Measurements from ENCODE around the gene EFNA3.

The EFNA3 gene

DNA sequence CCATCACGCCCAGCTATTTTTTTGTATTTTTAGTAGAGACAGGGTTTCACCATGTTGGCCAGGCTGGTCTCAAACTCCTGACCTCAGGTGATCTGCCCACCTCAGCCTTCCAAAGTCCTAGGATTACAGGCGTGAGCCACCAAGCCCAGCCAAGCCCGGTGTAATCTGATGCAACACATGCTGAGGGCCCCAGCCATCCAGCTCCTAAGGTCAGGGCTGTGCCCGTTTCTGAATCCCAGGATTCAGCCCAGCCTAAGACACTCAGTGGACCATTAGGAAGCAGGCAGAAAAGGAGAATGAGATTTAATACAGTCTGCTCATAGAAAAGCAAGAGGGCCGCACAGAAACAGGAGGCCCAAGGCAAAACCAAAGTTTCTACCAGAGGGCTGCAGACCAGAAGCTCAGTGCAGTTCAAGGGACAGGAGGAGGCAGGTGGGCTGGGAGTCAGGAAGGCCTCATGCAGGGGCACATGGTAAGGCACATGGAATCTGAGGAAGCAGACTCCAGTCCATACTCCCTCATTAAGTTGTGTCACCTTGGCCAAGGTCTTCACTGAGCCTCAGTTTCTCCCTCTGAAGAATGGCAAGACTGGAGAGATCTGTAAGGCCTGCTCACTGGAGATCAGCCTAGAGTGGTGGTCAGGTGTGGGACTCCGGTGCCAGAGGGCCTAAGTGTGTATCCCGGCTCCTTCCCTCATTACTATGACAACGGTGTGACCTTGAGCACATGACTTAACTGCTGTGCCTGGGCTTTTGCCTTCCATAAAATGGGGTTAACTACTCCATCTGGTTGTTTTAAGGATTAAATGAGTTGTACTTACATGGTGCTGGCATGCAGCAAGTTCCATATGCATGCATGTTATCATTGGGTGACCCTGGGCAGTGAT is 29.9 kb upstream of the EFNA3 start:
- DNase-seq (ENCODE audit: low read depth) = no peak

DNA sequence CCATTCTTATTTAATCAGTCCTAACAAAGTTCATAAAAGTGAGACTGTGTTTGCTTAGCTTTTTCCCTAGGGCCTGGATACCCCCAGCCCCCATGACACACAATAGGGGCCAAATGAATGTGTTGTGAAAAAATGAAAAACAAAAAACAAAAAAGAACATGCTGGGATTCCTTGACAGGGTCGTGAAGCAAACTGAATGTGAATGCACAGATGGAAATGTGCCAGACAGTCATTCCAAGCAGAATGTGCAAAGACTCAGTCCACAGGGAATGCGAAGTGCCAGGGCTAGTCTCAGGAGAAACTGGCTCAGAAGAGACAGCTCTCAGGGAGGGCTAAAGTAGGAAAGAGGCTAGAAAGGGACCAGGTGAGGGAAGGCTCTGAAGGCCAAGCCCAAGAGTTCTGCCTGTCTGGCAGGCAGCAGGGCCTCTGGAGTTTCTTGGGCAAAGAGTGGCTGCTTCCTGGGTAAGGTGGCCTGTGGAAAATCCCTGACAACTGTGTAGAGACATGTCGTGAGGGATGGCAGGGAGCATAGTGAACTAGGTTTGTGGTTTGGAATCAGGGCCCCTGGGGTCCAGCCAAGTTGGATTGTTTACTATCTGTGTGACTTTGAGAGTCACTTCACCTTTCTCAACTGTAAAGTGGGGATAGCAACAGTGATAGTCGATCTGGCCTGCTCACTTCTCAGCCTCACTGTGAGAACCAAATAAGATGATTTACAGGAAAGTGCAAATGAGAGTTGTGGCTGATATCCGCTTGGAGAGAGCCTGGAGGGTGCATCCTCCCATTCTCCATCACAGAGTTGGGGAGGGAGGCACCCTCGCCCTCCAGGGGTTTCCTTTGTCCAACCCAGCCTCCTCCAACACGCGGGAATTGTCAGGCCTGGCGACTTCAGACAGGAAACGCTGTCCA is 28.7 kb upstream of the EFNA3 start:
- DNase-seq (ENCODE audit: low read depth) = no peak

DNA sequence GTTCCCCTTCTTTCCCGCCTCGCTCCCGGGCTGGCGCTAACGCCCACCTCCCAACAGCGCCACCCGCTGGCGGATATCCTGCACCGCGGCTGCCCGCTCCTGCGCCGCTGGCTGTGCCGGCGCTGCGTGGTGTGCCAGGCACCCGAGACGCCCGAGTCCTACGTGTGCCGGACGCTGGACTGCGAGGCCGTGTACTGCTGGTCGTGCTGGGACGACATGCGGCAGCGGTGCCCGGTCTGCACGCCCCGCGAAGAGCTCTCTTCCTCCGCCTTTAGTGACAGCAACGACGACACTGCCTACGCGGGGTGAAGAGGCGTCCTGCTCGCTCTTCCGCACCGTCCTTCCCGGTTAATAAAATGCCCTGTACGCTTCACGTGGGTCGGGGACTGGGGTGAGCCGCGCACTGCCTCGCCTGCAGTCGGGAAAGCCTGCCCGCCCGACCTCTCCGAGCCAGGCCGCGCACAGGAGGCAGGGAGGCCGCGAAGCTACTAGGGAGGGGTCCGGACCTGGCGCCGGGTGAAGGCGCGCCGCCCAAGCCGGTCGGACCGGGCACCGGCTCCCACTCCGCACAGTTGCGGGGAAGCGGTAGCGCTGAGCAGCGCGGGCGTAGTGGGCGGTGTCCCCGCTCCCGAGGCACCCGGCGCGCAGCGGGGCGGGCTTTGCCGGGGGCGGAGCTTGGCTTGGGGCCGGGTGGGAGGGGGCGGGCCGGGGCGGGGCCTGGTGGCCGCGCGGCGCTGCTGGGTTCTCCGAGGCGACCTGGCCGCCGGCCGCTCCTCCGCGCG is 27.9 kb upstream of the EFNA3 start, which contains the start of gene ADAM15:
Gene ADAM15, plus strand, starts transcription at position 757 of the 782 bp plus-strand sequence. CDS start 71 bp downstream, outside the sequence.
- peak; percentile 64 for DNase-seq (ENCODE audit: low read depth)

DNA sequence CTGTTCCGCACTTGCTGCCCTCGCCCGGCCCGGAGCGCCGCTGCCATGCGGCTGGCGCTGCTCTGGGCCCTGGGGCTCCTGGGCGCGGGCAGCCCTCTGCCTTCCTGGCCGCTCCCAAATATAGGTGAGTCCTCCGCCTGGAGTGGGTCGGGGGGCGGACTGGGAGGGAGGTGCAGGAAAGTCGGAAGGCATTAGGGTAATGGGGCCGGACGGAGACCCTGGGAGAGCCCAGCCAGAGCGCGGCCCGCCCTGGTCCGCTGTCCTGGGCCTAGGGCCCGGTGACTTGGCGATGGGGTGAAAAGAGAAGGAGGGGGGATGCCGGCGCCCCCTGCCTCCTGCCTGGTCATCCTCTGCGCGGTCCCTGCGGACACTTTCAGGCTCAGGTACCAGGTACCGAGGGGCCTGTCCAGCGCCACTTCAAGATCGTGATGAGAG is 27.3 kb upstream of the EFNA3 start:
- no peak for DNase-seq (ENCODE audit: low read depth)

DNA sequence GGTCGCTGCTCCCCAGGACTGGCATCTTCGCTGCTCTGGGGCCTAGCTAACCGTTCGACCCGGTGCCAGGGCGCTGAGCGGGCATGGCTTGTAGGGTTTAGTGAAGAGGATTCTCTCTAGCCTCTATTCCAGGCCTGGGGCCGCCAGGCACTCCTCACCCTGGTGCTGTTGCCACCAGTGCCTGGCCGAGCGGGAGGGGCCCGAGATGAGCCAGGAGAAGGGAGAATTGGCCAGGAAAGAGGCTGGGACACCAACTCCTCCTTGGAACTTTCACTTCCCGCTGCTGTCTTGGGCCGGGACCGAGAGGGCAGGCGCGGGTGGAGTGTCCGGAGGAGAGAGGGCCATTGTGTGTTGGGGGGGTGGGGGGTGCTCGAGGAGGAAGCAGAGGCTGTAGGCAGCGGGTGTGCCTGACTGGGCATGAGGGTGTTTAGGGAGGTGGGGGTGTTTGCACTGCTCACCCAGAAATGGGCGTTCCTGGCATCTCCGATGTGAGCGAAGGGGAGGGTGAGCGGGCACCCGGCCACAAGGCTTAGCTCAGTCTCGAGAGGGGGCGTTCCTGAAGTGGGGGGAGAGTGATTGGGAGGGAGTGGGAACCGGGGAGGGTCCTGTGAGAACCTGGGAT is 26.7 kb upstream of the EFNA3 start:
- no peak for DNase-seq (ENCODE audit: low read depth)

DNA sequence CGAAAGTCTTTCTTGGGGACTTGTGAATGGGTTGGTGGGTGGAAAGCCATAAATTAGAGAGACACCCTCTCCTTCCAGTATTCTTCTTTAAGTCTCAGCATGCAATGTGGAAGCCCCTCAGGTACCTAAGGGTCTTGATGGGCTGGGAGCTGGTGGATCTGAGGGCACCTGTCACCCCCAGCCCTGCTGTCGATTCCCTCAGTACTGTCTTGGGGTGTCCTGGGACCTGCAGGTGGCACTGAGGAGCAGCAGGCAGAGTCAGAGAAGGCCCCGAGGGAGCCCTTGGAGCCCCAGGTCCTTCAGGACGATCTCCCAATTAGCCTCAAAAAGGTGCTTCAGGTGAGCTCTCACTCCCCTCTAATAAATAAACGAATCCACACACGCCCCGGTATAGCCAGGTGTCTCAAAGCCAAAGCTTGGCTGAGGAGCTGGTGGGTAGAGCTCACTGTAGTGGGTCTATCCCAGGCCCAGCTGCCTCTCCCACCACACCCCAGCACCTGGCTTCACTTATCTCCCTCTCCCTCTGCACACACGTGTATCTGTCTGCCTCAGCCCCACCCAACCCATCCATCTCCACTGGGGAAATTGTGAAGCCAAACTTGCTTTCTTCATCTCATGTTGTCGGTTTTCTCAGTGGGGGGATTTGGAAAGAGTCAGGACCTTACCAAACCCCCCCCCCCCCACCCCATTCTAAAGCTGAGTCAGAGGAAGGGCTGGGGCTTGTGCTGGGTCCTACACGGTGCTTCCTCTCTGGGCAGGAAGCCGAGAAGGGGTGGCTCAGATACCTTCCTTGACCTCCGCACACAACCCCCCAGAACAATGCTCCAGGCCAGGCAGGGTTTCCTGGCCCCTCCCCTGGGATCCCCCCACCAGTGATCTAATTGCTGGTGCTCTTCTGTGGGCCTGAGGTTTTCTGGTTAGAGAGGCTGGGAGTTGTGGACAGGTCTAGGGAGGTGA is 25.9 kb upstream of the EFNA3 start:
- no peak for DNase-seq (ENCODE audit: low read depth)

DNA sequence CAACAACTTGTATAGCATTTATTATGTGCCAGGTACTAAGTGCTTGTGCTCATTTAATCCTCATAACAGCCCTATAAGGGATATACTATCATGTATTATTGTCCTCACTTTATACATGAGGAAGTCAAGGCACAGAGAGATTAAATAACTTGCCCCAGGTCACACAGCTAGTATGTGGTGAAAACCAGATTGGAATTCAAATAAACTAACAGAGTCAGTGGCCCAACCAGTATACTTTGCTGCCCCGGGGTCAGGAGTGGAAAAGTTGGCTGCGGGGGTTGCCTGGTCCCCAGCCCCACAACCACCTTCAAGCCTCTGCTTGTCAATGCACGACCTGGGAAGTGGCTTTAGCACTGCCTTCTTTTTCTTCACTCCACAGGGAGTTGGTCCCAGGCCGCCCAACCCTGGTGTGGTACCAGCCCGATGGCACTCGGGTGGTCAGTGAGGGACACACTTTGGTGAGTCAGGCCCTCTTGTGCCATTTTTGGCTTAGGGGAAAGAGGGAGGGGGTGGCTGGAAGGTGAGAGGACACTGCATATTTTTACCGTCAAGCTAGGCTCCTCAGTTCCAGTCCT is 25.0 kb upstream of the EFNA3 start:
- DNase-seq (ENCODE audit: low read depth) = no peak

DNA sequence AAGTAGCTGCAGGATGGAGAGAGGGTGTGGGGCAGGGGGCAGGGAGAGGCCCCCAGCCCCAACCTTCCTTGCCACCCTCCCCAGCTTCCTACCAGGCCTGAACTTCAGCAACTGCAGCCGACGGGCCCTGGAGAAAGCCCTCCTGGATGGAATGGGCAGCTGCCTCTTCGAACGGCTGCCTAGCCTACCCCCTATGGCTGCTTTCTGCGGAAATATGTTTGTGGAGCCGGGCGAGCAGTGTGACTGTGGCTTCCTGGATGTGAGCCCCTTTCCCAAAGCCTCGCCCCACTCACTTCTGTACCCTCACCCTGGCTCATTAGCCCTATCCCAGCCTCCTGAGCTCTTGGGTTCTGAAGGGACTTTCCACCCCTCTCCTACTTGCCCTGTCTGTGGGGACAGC is 21.5 kb upstream of the EFNA3 start:
- DNase-seq (ENCODE audit: low read depth) = no peak

DNA sequence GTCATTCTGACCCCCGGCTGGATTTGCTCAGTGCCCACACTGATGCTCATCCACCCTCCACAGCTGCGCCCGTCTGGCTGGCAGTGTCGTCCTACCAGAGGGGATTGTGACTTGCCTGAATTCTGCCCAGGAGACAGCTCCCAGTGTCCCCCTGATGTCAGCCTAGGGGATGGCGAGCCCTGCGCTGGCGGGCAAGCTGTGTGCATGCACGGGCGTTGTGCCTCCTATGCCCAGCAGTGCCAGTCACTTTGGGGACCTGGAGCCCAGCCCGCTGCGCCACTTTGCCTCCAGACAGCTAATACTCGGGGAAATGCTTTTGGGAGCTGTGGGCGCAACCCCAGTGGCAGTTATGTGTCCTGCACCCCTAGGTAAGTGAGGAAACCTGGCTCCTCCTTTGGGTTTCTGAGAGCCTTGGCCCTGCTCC is 20.8 kb upstream of the EFNA3 start:
- DNase-seq (ENCODE audit: low read depth) = no peak

DNA sequence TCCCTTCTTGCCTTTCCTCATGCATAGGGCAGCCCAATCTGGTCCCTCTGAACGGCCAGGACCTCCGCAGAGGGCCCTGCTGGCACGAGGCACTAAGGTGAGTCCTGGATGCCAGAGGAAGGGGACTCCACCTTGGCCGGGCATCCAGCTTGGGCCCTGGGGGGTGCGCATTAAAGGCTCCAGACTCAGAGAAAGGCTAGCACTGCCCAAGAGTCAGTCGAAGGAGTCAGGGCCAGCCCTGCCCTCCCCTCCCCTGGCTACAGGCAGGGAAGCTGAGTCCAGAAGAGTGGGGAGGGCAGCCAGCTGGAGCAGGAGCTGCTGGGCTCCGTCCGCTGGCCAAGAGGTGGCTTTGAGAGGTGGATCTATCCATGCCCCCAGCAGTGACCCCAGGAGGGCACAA is 17.9 kb upstream of the EFNA3 start:
- DNase-seq (ENCODE audit: low read depth) = no peak

DNA sequence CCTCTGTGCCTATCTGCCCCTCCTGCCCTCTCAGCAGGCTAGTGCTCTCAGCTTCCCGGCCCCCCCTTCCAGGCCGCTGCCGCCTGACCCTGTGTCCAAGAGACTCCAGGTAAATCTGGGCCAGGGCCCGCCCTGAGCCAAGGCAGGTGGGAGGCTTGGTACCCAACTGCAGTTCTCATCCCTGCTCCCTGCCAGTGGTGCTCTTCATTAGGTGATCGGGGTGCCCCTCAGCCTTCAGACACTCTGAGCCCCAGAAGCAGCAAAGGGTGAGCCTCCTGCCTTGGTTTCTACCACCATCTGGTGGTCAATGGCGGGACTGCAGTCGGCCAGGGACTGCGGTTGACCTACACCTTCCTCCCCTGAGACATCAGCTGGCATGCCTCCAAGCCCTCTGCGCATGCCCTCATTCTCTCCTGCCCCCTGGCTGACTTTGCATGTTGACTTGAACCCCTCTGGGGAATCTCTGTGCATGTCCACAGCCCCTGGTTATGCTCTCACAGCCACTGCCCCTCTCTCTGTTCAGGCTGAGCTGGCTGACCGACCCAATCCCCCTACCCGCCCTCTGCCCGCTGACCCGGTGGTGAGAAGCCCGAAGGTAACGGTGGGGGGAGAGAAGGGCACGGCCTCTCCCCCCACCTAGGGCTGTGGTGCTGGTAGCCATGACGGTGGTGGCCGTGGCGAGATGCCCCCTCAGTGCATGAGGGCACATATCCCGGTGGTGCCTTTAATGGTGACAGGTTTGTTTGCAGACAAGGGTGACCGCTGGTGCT is 17.1 kb upstream of the EFNA3 start:
- DNase-seq (ENCODE audit: low read depth) = peak; percentile 78

DNA sequence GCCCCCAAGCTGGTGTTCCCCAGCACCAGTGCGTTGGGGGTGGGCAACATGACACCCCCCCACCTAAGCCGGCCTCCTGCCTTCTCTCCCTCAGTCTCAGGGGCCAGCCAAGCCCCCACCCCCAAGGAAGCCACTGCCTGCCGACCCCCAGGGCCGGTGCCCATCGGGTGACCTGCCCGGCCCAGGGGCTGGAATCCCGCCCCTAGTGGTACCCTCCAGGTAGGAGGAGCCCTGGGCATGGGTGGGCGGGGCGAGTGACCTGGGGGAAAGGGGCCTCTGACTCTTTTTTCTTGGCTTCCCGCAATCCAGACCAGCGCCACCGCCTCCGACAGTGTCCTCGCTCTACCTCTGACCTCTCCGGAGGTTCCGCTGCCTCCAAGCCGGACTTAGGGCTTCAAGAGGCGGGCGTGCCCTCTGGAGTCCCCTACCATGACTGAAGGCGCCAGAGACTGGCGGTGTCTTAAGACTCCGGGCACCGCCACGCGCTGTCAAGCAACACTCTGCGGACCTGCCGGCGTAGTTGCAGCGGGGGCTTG is 16.4 kb upstream of the EFNA3 start:
- no peak for DNase-seq (ENCODE audit: low read depth)

DNA sequence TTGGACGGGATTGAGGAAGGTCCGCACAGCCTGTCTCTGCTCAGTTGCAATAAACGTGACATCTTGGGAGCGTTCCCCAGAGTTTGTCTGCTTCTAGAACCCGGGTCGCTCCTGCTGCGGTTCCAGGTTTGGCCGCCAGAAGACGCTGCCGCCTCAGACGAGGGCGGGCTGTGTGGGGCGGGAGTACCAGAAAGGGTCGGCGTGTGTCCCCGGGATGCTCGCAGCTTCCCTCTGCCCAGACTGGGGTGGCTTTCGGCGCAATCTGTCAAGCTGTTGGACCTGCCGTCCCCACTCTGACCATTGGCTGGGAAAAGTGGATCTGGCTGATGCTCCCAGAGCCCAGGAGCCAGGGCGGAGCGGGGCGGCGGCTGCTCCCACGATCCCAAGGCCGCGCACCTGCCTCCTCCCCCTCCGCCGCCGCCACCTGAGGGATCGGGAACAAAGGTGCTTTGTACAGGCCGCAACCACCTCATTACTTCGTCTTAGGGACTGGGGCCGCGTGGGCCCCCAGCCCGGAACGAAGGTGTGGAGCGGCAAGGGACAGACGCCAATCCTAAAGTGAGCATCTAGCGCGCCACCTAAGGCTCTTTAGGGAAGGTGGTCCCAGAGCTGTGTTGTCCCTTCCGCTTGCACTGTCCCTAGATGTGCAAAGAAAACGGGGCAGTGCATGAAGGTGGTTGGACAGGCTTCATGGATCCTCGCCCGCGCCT is 15.8 kb upstream of the EFNA3 start:
- no peak for DNase-seq (ENCODE audit: low read depth)

DNA sequence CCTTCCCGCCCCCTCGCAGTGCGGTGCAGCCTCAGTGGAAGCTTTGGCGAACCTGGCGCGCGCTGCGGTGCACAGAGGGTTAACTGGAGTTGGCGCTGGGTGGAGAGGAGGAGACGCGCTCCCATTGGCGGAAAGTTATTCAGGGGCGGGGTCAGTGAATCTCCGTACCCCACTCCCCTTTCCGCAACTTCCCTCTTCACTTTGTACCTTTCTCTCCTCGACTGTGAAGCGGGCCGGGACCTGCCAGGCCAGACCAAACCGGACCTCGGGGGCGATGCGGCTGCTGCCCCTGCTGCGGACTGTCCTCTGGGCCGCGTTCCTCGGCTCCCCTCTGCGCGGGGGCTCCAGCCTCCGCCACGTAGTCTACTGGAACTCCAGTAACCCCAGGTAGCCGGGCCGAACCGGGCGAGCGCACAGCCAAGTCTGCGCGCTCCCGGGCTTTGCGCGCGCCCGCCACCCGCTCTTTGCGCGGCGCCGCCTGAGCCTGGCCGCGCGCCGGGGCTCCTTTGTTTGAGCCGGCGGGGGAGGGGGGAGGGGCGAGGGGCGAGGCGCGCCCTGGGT is 15.0 kb upstream of the EFNA3 start, which contains the start of gene EFNA4:
Gene EFNA4, plus strand, starts transcription at position 191 of the 561 bp plus-strand sequence. Its CDS starts 84 bp downstream, at position 275.
- peak; percentile 76 for DNase-seq (ENCODE audit: low read depth)

DNA sequence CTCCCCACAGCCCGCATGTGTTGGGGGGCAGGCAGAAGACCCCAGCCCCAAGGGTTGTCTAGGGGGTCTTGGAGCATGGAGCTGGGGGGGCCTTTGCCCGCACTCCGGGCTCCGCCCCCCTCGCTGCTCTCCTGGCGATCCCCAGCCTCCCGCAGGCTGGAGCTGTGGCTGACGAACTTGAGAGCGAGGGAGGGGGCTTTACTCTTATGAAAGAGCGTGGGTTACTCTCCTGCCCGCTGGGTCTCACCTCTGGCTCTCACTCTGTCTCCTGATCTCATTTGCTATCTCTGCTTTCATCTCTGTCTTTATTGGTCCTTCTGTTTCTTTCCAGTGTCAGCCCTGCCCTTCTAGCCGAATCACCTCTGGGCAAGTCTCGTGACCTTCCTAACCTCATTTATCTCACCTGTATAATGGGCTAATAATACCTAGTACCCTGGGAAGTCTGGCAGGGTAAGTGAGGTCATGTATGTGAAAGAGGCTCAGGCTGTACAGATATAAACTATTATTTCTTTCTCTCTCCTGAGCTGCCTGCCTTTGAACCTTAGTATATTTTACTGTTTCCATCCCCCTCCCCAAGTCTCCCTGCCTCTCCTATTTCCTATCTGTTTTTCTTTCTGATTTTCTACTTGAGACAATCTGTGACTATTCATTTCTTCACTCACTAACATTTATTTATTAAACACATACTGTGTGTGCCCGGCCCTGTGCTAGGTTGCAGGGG is 14.4 kb upstream of the EFNA3 start:
- DNase-seq (ENCODE audit: low read depth) = no peak

DNA sequence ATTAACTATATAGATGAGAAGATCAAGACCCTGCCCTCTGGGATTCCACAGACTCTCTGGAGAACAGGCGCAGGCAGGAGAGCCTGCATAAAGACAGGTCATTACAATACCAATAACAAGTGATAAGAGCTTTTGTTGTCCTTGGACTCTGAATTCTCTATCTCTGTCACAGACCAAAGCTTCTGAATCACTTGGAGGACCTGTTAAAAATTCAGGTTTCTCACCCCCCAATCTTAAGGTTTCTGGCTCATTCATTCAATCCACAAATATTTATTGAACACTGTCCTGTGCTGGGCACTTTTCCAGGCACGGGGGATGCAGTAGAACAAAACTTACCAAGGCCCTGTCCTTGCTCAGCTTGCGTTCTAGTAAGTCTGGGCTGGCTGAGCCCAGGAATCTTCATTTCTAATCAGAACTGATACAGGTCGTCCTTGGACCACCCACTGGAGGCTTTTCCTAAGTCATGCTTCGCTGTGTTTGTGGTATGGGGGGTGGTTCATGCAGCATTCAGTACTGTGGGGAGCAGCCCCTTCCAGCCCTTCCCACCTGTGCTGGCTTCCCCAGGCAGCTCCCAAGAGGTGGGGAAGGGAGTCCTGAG is 13.7 kb upstream of the EFNA3 start:
- DNase-seq (ENCODE audit: low read depth) = no peak

DNA sequence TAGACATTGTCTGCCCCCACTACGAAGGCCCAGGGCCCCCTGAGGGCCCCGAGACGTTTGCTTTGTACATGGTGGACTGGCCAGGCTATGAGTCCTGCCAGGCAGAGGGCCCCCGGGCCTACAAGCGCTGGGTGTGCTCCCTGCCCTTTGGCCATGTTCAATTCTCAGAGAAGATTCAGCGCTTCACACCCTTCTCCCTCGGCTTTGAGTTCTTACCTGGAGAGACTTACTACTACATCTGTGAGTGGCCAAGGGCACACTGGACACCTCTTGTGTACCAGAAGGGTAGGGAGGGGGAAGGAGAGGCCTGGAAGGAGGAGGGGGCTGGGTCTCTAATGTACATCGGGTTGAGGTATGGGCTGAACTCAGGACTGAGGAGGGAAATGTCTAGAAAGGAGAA is 11.9 kb upstream of the EFNA3 start:
- no peak for DNase-seq (ENCODE audit: low read depth)

All from CMK (cell line).